DND-41 (cell line): ENCODE measurements around the gene CARD11.

Source experiments
- ATAC-seq: fragments of 200-7000 bp; cut with Tn5 transposase; 3 replicates; pipeline ENCODE4 v1.9.1; 2021; ENCODE audit warnings: low read depth; ENCODE audit not compliant: insufficient read depth
- DNase-seq: peaks from one replicate; pipeline ENCODE4 v3.0.0-alpha.2; 2020
- H2AFZ ChIP-seq: 2 replicates; pipeline ENCODE4 v1.6.0; 2012; ENCODE audit warnings: low read depth, low read length
- H3K27ac ChIP-seq: 2 replicates; pipeline ENCODE4 v1.5.1; 2012; ENCODE audit warnings: low read length, inconsistent platforms
- H3K27me3 ChIP-seq: fragments of 200-600 bp; sonication (generic); 2 replicates; pipeline ENCODE4 v1.6.0; 2012; ENCODE audit warnings: low read length, mild to moderate bottlenecking, inconsistent platforms; ENCODE audit not compliant: insufficient read depth, poor library complexity
- H3K36me3 ChIP-seq: 2 replicates; pipeline ENCODE4 v1.5.1; 2012; ENCODE audit warnings: low read length, inconsistent platforms; ENCODE audit not compliant: insufficient read depth
- H3K4me1 ChIP-seq: 2 replicates; pipeline ENCODE4 v1.5.1; 2012; ENCODE audit warnings: mild to moderate bottlenecking, low read length; ENCODE audit not compliant: insufficient read depth
- H3K4me2 ChIP-seq: 2 replicates; pipeline ENCODE4 v1.6.0; 2012; ENCODE audit warnings: mild to moderate bottlenecking, moderate library complexity, low read length, inconsistent platforms; ENCODE audit not compliant: insufficient read depth
- H3K4me3 ChIP-seq, 2 experiments: fragments of 200-600 bp in 1 of 2; shearing (Covaris generic) in 1 of 2; 2 replicates each; pipeline ENCODE4 v1.5.1; 2012 to 2016; ENCODE audit warnings: inconsistent platforms in 2 of 2, low read length in 2 of 2, mild to moderate bottlenecking in 2 of 2, low read depth in 1 of 2, moderate library complexity in 1 of 2
- H3K79me2 ChIP-seq: 2 replicates; pipeline ENCODE4 v1.6.0; 2012; ENCODE audit warnings: low read length, inconsistent platforms; ENCODE audit not compliant: insufficient read depth
- H3K9ac ChIP-seq: 2 replicates; pipeline ENCODE4 v1.6.0; 2012; ENCODE audit warnings: low read depth, mild to moderate bottlenecking, inconsistent platforms, low read length, moderate library complexity
- H3K9me3 ChIP-seq: 2 replicates; pipeline ENCODE4 v1.5.1; 2012; ENCODE audit warnings: low read length, moderate library complexity, mild to moderate bottlenecking, inconsistent platforms; ENCODE audit not compliant: insufficient read depth, severe bottlenecking
- H4K20me1 ChIP-seq: 2 replicates; pipeline ENCODE4 v1.6.0; 2012; ENCODE audit warnings: low read length; ENCODE audit not compliant: insufficient read depth
- EZH2 ChIP-seq: IDR thresholded peaks from 3 replicates; pipeline ENCODE4 v1.6.1; 2012; ENCODE audit warnings: borderline replicate concordance, low read depth, mild to moderate bottlenecking, moderate library complexity, low read length, inconsistent platforms; ENCODE audit not compliant: severe bottlenecking
- TF ChIP-seq, protein P1 (sequence below): IDR thresholded peaks from 2 replicates; pipeline ENCODE4 v1.5.1; 2012; ENCODE audit warnings: borderline replicate concordance, low read length, moderate library complexity, mild to moderate bottlenecking; ENCODE audit not compliant: poor library complexity, severe bottlenecking; ENCODE audit errors: extremely low read depth

The CARD11 gene

DNA sequence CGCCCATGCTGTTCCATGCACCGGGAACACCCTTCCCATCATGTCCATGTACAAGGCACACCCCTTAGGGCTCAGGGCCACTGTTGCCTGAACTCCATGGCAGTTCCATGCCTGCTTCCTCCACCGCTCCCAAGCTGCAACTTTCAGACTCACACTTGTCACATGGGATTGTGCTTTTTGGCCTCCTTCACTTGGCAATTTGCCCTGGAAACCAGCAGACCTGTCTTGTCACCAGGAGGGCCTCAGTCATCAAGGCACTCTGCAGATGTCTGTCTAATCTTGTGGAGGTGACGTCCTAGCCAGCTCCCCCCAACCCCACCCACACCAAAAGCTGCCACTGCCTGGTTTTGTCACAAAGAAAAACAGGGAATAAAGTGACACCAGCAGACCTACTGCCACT, 47.5 kb downstream of the CARD11 start:
- TF ChIP-seq, protein P1, sequence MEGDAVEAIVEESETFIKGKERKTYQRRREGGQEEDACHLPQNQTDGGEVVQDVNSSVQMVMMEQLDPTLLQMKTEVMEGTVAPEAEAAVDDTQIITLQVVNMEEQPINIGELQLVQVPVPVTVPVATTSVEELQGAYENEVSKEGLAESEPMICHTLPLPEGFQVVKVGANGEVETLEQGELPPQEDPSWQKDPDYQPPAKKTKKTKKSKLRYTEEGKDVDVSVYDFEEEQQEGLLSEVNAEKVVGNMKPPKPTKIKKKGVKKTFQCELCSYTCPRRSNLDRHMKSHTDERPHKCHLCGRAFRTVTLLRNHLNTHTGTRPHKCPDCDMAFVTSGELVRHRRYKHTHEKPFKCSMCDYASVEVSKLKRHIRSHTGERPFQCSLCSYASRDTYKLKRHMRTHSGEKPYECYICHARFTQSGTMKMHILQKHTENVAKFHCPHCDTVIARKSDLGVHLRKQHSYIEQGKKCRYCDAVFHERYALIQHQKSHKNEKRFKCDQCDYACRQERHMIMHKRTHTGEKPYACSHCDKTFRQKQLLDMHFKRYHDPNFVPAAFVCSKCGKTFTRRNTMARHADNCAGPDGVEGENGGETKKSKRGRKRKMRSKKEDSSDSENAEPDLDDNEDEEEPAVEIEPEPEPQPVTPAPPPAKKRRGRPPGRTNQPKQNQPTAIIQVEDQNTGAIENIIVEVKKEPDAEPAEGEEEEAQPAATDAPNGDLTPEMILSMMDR, result no peak
- no peak for TF ChIP-seq EZH2
- Histone ChIP-seq H3K4me1 (no peaks in the 10 kb centered on the region), H3K27me3 (no peaks in the 10 kb centered on the region), H3K9ac (no peak overlapping the region), H3K27ac (no peak overlapping the region), H3K4me2 (no peak overlapping the region), H3K36me3 (no peaks in the 10 kb centered on the region), H3K79me2 (no peaks in the 10 kb centered on the region), H4K20me1 (no peaks in the 10 kb centered on the region), H3K9me3 (no peaks in the 10 kb centered on the region), H2AFZ (no peak overlapping the region), H3K4me3 (no peak overlapping the region)
- ATAC-seq, result no peak
- DNase-seq, result no peak

DNA sequence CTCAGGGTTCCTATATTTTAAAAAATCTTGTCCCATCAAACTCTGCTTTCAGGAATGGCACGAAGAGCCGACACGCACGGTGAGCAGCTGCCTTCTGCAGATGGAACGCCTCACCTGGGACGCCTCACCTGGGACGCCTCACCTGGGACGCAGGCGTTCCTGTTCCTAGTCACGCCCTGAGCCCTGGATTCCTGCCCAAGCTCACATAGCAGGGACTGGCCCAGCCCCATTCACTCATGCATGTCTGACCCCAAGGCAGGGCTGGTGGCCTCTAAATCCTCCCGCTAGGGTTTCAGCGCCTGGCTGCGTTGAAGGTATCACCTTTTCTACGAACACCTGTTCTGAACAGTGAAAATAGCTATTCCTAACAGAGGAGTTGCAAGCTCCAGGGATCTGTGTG, 49.8 kb downstream of the CARD11 start:
- no peaks in the 10 kb centered on the region for H3K27me3 ChIP-seq
- H4K20me1 ChIP-seq, result no peaks in the 10 kb centered on the region
- H3K36me3 ChIP-seq, result no peaks in the 10 kb centered on the region
- H3K9me3 ChIP-seq, result no peaks in the 10 kb centered on the region
- H3K9ac ChIP-seq, result no peak overlapping the region
- H3K4me1 ChIP-seq, result no peaks in the 10 kb centered on the region
- H3K4me2 ChIP-seq, result no peak overlapping the region
- no peaks in the 10 kb centered on the region for H3K79me2 ChIP-seq
- DNase-seq, result no peak
- H3K27ac ChIP-seq, result no peak overlapping the region
- TF ChIP-seq, protein P1, result no peak
- no peak for TF ChIP-seq EZH2
- no peak overlapping the region for H2AFZ ChIP-seq
- ATAC-seq, result no peak
- no peak overlapping the region for H3K4me3 ChIP-seq

DNA sequence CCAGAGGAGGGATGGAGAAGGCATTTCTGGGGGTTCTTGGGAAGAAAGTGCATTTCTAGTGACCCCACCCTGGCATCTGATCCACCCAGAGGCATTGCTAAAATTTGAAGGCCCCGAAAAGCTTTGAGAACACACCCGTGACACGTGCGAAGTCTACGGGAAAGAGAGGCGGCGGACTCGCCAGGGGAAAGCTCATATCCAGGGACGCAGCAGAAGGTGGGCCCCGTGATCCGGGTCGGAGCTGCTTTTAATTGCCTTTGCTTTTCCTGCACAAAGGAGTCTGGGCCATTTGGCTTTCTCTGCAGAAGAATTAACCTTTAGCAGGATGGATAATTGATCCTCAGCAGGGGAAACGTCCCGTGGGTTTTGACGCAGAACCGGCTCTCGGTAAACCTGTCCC, 50.3 kb downstream of the CARD11 start:
- Histone ChIP-seq H3K36me3 (no peaks in the 10 kb centered on the region), H4K20me1 (no peaks in the 10 kb centered on the region), H3K4me1 (no peaks in the 10 kb centered on the region), H3K27me3 (no peaks in the 10 kb centered on the region), H3K9ac (no peak overlapping the region), H3K79me2 (no peaks in the 10 kb centered on the region), H3K9me3 (no peaks in the 10 kb centered on the region), H3K27ac (no peak overlapping the region), H3K4me2 (no peak overlapping the region), H2AFZ (no peak overlapping the region), H3K4me3 (no peak overlapping the region)
- TF ChIP-seq, protein P1, result no peak
- TF ChIP-seq EZH2, result no peak
- DNase-seq (no peak), ATAC-seq (no peak)

DNA sequence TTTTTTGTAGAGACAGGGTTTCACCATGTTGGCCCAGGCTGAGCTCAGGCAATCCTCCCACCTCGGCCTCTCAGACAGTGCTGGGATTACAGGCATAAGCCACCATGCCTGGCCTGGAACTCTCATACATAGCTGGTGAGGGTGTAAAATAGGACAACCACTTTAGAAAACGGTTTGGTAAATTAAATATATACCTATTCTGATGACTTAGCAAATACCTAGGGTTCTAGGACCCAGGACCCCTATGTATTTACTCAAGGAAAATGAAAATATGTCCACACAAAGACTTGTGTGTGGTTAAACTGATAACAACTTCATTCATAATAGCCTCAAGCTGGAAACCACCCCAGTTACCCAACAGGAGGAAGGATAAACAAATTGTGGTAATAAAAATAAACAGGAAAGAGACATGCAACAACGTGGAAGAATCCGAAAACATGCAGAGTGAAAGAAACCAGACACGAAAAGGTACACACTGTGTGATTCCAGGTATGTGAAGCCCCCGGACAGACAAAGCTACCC, 52.7 kb downstream of the CARD11 start:
- no peaks in the 10 kb centered on the region for H3K9me3 ChIP-seq
- no peaks in the 10 kb centered on the region for H4K20me1 ChIP-seq
- ATAC-seq, result no peak
- no peak overlapping the region for H2AFZ ChIP-seq
- TF ChIP-seq, protein P1, result no peak
- no peak for TF ChIP-seq EZH2
- H3K4me3 ChIP-seq, result no peak overlapping the region
- no peaks in the 10 kb centered on the region for H3K27me3 ChIP-seq
- no peaks in the 10 kb centered on the region for H3K4me1 ChIP-seq
- H3K36me3 ChIP-seq, result no peaks in the 10 kb centered on the region
- no peak overlapping the region for H3K4me2 ChIP-seq
- H3K27ac ChIP-seq, result no peak overlapping the region
- H3K79me2 ChIP-seq, result no peaks in the 10 kb centered on the region
- H3K9ac ChIP-seq, result no peak overlapping the region
- DNase-seq, result no peak
